ENCODE results near the gene HSD17B13.

DNA sequence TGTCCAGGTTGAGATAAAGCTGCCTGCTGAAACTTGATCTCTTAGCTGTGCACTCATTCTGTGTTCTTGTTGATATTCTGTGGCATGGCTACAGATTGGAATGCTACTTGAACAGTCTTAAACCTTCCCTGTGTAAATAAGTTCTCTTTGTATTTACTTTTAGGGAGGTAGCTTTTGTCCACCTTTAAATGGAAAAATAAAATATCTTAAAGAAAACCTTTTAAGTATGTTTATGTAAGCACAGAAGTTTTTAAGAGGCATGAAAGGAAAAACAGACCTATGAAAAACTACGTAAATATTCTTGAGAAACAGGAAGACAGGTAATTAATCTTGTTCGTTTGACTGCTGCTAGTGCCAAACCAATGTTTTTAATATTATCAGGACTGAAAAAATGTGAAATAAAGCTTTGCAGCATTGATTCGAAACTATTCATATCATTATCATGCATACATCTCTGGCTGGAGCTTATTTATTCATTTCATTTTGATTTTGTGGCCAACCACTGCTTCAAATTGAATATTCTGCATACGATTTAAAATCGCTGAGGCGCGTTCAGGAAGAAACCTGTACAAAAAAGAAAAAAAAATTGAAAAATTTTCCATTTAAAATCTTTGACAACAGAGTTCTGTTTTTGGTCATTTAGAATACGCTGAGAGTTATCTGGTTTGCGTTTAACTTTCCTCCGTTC, 17.8 kb downstream of the HSD17B13 start:
- TF ChIP-seq, protein P1, sequence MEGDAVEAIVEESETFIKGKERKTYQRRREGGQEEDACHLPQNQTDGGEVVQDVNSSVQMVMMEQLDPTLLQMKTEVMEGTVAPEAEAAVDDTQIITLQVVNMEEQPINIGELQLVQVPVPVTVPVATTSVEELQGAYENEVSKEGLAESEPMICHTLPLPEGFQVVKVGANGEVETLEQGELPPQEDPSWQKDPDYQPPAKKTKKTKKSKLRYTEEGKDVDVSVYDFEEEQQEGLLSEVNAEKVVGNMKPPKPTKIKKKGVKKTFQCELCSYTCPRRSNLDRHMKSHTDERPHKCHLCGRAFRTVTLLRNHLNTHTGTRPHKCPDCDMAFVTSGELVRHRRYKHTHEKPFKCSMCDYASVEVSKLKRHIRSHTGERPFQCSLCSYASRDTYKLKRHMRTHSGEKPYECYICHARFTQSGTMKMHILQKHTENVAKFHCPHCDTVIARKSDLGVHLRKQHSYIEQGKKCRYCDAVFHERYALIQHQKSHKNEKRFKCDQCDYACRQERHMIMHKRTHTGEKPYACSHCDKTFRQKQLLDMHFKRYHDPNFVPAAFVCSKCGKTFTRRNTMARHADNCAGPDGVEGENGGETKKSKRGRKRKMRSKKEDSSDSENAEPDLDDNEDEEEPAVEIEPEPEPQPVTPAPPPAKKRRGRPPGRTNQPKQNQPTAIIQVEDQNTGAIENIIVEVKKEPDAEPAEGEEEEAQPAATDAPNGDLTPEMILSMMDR (IDR thresholded peaks at IDR 0.05; ENCODE audit: poor library complexity): no peak
- TF ChIP-seq EZH2phosphoT487 (IDR thresholded peaks at IDR 0.05; ENCODE audit: low read depth, severe bottlenecking, unreplicated experiment) (no peak), EZH2 (IDR thresholded peaks at IDR 0.05; ENCODE audit: borderline replicate concordance) (no peak)

All from hepatocyte (in vitro differentiated cells).